ENCODE data around the gene MTFP1. TPM values are rescaled to one million over a fixed set of nuclear protein-coding genes. Genes with fewer than 3 reads are reported as not detected.

MTFP1 gene
- total and polyA plus RNA-seq, 9 of the 15 experiments (the other 6 are each of a cell fraction or from before 2014, with no cell fraction given) = 10.7 to 52.0 (median 30.1) TPM

GRCh38 chr22:30444632-30445437, 19.3 kb downstream of the MTFP1 start (continued):
- TF ChIP-seq DDX20 (tag; IDR thresholded peaks at IDR 0.05; ENCODE audit: low read depth) (no peak), ZEB2 (IDR thresholded peaks at IDR 0.05) (no peak), THAP12 (CRISPR knock-in tag; IDR thresholded peaks at IDR 0.05) (0 out of 2 replicates have a peak, but pooled peaks have one; percentile 42), ZNF3 (CRISPR knock-in tag; IDR thresholded peaks at IDR 0.05) (no peak), ZNF217 (CRISPR knock-in tag; IDR thresholded peaks at IDR 0.05) (no peak), NFATC3 (IDR thresholded peaks at IDR 0.05) (no peak), MYC (IDR thresholded peaks at IDR 0.05; ENCODE audit: low read depth, low read length) (0 out of 2 replicates have a peak, but pooled peaks have one; percentile 9), MYC (CRISPR knock-in tag; IDR thresholded peaks at IDR 0.05; ENCODE audit: borderline replicate concordance, low read depth) (no peak), PKNOX1 (IDR thresholded peaks at IDR 0.05) (no peak), ZNF280B (CRISPR knock-in tag; IDR thresholded peaks at IDR 0.05) (no peak), FUS (optimal IDR thresholded peaks at IDR 0.05; ENCODE audit: low read depth, low read length) (no peak), ZNF740 (CRISPR knock-in tag; IDR thresholded peaks at IDR 0.05) (peak; percentile 35; the same call in 1 of the 2 replicates), ZNF740 (tag; IDR thresholded peaks at IDR 0.05) (no peak), RNF2 (IDR thresholded peaks at IDR 0.05) (0 out of 2 replicates have a peak, but pooled peaks have one; percentile 38), NCOA2 (IDR thresholded peaks at IDR 0.05; ENCODE audit: partially characterized antibody in 2 of 2) (no peak), KLF6 (CRISPR knock-in tag; IDR thresholded peaks at IDR 0.05; ENCODE audit: borderline replicate concordance) (no peak), GTF2F1 (IDR thresholded peaks at IDR 0.05; ENCODE audit: low read depth, low read length) (peak; percentile 85; the same call in 1 of the 2 replicates), TSHZ1 (CRISPR knock-in tag; IDR thresholded peaks at IDR 0.05) (no peak), ZNF431 (CRISPR knock-in tag; IDR thresholded peaks at IDR 0.05) (no peak)
